Fibroblast of skin of left quadriceps (primary cell): Measurements from ENCODE around the gene RPUSD3.
"Not testable (repeated sequence)": the region's sequence is repeated elsewhere in the genome, so short reads cannot be mapped to it uniquely, and the experiment has no call there.

Experiments
- DNase-seq, 2 experiments: peaks; one replicate each; pipeline ENCODE4 v3.0.0-alpha.2; 2013; ENCODE audit warnings: low read depth in 2 of 2

Gene RPUSD3

GRCh38 chr3:9865125-9865637 lies 21.4 kb upstream of the RPUSD3 start:
- DNase-seq, result not testable (repeated sequence)

- DNase-seq, result peak; percentile 79 to 82
These were observed 20.6 kb upstream of the RPUSD3 start for GRCh38 chr3:9864200-9864927.

GRCh38 chr3:9863058-9863772 lies 19.4 kb upstream of the RPUSD3 start:
- DNase-seq, result no peak

GRCh38 chr3:9862391-9863057 lies 18.7 kb upstream of the RPUSD3 start:
- DNase-seq, result no peak

GRCh38 chr3:9861626-9862130 lies 17.9 kb upstream of the RPUSD3 start:
- DNase-seq, result no peak

GRCh38 chr3:9861201-9861600 lies 17.4 kb upstream of the RPUSD3 start:
- DNase-seq, result no peak

- no peak for DNase-seq
These were observed 15.8 kb upstream of the RPUSD3 start for GRCh38 chr3:9859530-9860025.

GRCh38 chr3:9855594-9855993 lies 11.8 kb upstream of the RPUSD3 start:
- no peak for DNase-seq

GRCh38 chr3:9854291-9854940 lies 10.6 kb upstream of the RPUSD3 start:
- DNase-seq, result not testable (repeated sequence)

GRCh38 chr3:9852528-9852927 lies 8.7 kb upstream of the RPUSD3 start:
- no peak for DNase-seq

GRCh38 chr3:9851926-9852325 lies 8.1 kb upstream of the RPUSD3 start:
- not testable (repeated sequence) for DNase-seq

GRCh38 chr3:9851383-9851782 lies 7.6 kb upstream of the RPUSD3 start:
- not testable (repeated sequence) for DNase-seq

- DNase-seq, result not testable (repeated sequence)
These were observed 5.1 kb upstream of the RPUSD3 start for GRCh38 chr3:9848860-9849259.

- DNase-seq, result not testable (repeated sequence)
These were observed 4.1 kb upstream of the RPUSD3 start for GRCh38 chr3:9847870-9848269.

GRCh38 chr3:9846931-9847488 lies 3.2 kb upstream of the RPUSD3 start:
- DNase-seq, result no peak

- DNase-seq, result no peak
These were observed 2.4 kb upstream of the RPUSD3 start for GRCh38 chr3:9846231-9846630.

GRCh38 chr3:9841015-9841414 lies 2.8 kb downstream of the RPUSD3 start:
- no peak for DNase-seq

- no peak for DNase-seq
These were observed 5.0 kb downstream of the RPUSD3 start for GRCh38 chr3:9838856-9839255.

- no peak for DNase-seq
These were observed 5.9 kb downstream of the RPUSD3 start for GRCh38 chr3:9837701-9838582.
